ENCODE data around the gene WBP1L. TPM values are rescaled to one million over a fixed set of nuclear protein-coding genes. Genes with fewer than 3 reads are reported as not detected.

The WBP1L gene
- total and polyA plus RNA-seq, 2 of the 13 experiments (the other 11 are each of a cell fraction or from before 2014, with no cell fraction given), result 8.3 to 12.3 TPM

DNA sequence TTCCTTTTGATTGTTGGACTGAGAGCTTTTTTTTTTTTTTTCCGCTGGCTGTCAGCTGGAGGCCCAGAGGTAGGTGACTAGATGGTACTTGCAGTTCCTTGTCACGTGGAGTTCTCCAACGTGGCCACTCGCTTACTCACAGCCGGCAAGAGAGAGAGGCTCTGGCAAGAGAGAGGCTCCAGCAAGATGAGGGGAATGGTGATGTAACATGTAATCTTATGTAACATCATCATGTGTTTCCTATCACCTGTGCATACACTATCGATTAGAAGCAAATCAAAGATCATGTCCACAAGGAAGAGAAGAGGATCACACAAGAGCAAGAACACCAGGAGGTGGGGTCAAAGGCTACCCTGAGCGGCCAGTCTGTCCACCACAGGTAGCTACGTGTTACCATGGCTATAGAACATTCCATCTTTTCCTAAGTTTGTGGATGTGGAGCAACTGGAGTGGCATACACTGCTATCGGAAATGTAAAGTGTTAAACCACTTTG is 106.3 kb downstream of the WBP1L start (continued):
- TF ChIP-seq TEAD2 (CRISPR knock-in tag; IDR thresholded peaks at IDR 0.05), result no peak
- no peak; the same call in 1 of the 2 replicates for TF ChIP-seq WIZ (CRISPR knock-in tag; IDR thresholded peaks at IDR 0.05)
- no peak for TF ChIP-seq PCBP2 (optimal IDR thresholded peaks at IDR 0.05; ENCODE audit: low read depth, low read length, poor library complexity, severe bottlenecking)
- no peak for TF ChIP-seq NFE2L2 (IDR thresholded peaks at IDR 0.05; ENCODE audit: low read length)
- no peak for TF ChIP-seq ZNF333 (CRISPR knock-in tag; IDR thresholded peaks at IDR 0.05; ENCODE audit: borderline replicate concordance)
- TF ChIP-seq ZNF747 (CRISPR knock-in tag; IDR thresholded peaks at IDR 0.05; ENCODE audit: borderline replicate concordance), result 0 out of 2 replicates have a peak, but pooled peaks have one; percentile 34
- peak; percentile 63; the same call in 1 of the 2 replicates for TF ChIP-seq NFIC (IDR thresholded peaks at IDR 0.05; ENCODE audit: low read length)
- TF ChIP-seq CREB1 (IDR thresholded peaks at IDR 0.05), result peak; percentile 66
- TF ChIP-seq CREB1 (CRISPR knock-in tag; IDR thresholded peaks at IDR 0.05), result peak; percentile 83
- TF ChIP-seq, protein P1, sequence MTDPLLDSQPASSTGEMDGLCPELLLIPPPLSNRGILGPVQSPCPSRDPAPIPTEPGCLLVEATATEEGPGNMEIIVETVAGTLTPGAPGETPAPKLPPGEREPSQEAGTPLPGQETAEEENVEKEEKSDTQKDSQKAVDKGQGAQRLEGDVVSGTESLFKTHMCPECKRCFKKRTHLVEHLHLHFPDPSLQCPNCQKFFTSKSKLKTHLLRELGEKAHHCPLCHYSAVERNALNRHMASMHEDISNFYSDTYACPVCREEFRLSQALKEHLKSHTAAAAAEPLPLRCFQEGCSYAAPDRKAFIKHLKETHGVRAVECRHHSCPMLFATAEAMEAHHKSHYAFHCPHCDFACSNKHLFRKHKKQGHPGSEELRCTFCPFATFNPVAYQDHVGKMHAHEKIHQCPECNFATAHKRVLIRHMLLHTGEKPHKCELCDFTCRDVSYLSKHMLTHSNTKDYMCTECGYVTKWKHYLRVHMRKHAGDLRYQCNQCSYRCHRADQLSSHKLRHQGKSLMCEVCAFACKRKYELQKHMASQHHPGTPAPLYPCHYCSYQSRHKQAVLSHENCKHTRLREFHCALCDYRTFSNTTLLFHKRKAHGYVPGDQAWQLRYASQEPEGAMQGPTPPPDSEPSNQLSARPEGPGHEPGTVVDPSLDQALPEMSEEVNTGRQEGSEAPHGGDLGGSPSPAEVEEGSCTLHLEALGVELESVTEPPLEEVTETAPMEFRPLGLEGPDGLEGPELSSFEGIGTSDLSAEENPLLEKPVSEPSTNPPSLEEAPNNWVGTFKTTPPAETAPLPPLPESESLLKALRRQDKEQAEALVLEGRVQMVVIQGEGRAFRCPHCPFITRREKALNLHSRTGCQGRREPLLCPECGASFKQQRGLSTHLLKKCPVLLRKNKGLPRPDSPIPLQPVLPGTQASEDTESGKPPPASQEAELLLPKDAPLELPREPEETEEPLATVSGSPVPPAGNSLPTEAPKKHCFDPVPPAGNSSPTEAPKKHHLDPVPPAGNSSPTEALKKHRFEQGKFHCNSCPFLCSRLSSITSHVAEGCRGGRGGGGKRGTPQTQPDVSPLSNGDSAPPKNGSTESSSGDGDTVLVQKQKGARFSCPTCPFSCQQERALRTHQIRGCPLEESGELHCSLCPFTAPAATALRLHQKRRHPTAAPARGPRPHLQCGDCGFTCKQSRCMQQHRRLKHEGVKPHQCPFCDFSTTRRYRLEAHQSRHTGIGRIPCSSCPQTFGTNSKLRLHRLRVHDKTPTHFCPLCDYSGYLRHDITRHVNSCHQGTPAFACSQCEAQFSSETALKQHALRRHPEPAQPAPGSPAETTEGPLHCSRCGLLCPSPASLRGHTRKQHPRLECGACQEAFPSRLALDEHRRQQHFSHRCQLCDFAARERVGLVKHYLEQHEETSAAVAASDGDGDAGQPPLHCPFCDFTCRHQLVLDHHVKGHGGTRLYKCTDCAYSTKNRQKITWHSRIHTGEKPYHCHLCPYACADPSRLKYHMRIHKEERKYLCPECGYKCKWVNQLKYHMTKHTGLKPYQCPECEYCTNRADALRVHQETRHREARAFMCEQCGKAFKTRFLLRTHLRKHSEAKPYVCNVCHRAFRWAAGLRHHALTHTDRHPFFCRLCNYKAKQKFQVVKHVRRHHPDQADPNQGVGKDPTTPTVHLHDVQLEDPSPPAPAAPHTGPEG (CRISPR knock-in tag; IDR thresholded peaks at IDR 0.05), result 0 out of 2 replicates have a peak, but pooled peaks have one; percentile 49
- TF ChIP-seq, protein P2, sequence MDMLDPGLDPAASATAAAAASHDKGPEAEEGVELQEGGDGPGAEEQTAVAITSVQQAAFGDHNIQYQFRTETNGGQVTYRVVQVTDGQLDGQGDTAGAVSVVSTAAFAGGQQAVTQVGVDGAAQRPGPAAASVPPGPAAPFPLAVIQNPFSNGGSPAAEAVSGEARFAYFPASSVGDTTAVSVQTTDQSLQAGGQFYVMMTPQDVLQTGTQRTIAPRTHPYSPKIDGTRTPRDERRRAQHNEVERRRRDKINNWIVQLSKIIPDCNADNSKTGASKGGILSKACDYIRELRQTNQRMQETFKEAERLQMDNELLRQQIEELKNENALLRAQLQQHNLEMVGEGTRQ (IDR thresholded peaks at IDR 0.05; ENCODE audit: low read depth, low read length), result peak; percentile 75
- TF ChIP-seq, protein P2 (CRISPR knock-in tag; IDR thresholded peaks at IDR 0.05; ENCODE audit: borderline replicate concordance), result peak; percentile 89
- no peak; the same call in 1 of the 2 replicates for TF ChIP-seq ZNF33A (CRISPR knock-in tag; IDR thresholded peaks at IDR 0.05; ENCODE audit: borderline replicate concordance)
- TF ChIP-seq, protein P3, sequence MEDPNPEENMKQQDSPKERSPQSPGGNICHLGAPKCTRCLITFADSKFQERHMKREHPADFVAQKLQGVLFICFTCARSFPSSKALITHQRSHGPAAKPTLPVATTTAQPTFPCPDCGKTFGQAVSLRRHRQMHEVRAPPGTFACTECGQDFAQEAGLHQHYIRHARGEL (CRISPR knock-in tag; IDR thresholded peaks at IDR 0.05), result no peak
- TF ChIP-seq ZNF230 (CRISPR knock-in tag; IDR thresholded peaks at IDR 0.05), result no peak
- no peak; the same call in 1 of the 2 replicates for TF ChIP-seq SOX13 (IDR thresholded peaks at IDR 0.05)
- peak in 1 of 2 experiments; percentile 81; a peak in 2 of 4 replicates for TF ChIP-seq SOX13 (CRISPR knock-in tag; conservative IDR thresholded peaks at IDR 0.05 in 1 of 2, IDR thresholded peaks at IDR 0.05 in 1 of 2)
- TF ChIP-seq FLYWCH1 (CRISPR knock-in tag; IDR thresholded peaks at IDR 0.05), result no peak
- no peak for TF ChIP-seq ZNF234 (CRISPR knock-in tag; conservative IDR thresholded peaks at IDR 0.05)
- TF ChIP-seq SRSF1 (optimal IDR thresholded peaks at IDR 0.05; ENCODE audit: low read depth, low read length), result no peak
- no peak for TF ChIP-seq PRPF4 (IDR thresholded peaks at IDR 0.05; ENCODE audit: low read depth, low read length, poor library complexity, severe bottlenecking)
- TF ChIP-seq ZIK1 (CRISPR knock-in tag; IDR thresholded peaks at IDR 0.05; ENCODE audit: borderline replicate concordance, low read depth), result no peak
- TF ChIP-seq ZNF652 (CRISPR knock-in tag; IDR thresholded peaks at IDR 0.05; ENCODE audit: borderline replicate concordance, low read depth), result peak; percentile 49; the same call in 1 of the 2 replicates
